ENCODE results near the gene BEND7.
"Not testable (repeated sequence)": the region's sequence is repeated elsewhere in the genome, so short reads cannot be mapped to it uniquely, and the experiment has no call there.

The BEND7 gene

GRCh38 chr10:13481690-13482089 is 47.1 kb downstream of the BEND7 start:
- no peak for DNase-seq (ENCODE audit: low read depth in 2 of 2)

GRCh38 chr10:13475124-13475523 is 53.7 kb downstream of the BEND7 start:
- no peak for DNase-seq (ENCODE audit: low read depth in 2 of 2)

GRCh38 chr10:13473986-13474385 is 54.8 kb downstream of the BEND7 start:
- DNase-seq (ENCODE audit: low read depth in 2 of 2): no peak

- no peak for DNase-seq (ENCODE audit: low read depth in 2 of 2)
Measured at GRCh38 chr10:13472359-13472758, 56.5 kb downstream of the BEND7 start.

GRCh38 chr10:13470270-13470669 is 58.5 kb downstream of the BEND7 start:
- no peak for DNase-seq (ENCODE audit: low read depth in 2 of 2)

- no peak for DNase-seq (ENCODE audit: low read depth in 2 of 2)
Measured at GRCh38 chr10:13462551-13462950, 66.3 kb downstream of the BEND7 start.

GRCh38 chr10:13458687-13459012 is 70.2 kb downstream of the BEND7 start:
- no peak for DNase-seq (ENCODE audit: low read depth in 2 of 2)

GRCh38 chr10:13457958-13458686 is 70.7 kb downstream of the BEND7 start:
- no peak for DNase-seq (ENCODE audit: low read depth in 2 of 2)

GRCh38 chr10:13453896-13454295 is 74.9 kb downstream of the BEND7 start:
- DNase-seq (ENCODE audit: low read depth in 2 of 2): no peak

- DNase-seq (ENCODE audit: low read depth in 2 of 2): no peak
Measured at GRCh38 chr10:13450069-13450468, 78.7 kb downstream of the BEND7 start.

GRCh38 chr10:13449296-13449695 is 79.5 kb downstream of the BEND7 start:
- no peak for DNase-seq (ENCODE audit: low read depth in 2 of 2)

- DNase-seq (ENCODE audit: low read depth in 2 of 2): no peak
Measured at GRCh38 chr10:13448216-13448615, 80.6 kb downstream of the BEND7 start.

- no peak for DNase-seq (ENCODE audit: low read depth in 2 of 2)
Measured at GRCh38 chr10:13445656-13446400, 83.0 kb downstream of the BEND7 start.

- DNase-seq (ENCODE audit: low read depth in 2 of 2): no peak
Measured at GRCh38 chr10:13441476-13441875, 87.3 kb downstream of the BEND7 start.

- peak; percentile 53 to 55 for DNase-seq (ENCODE audit: low read depth in 2 of 2)
Measured at GRCh38 chr10:13440185-13441061, 88.4 kb downstream of the BEND7 start.

GRCh38 chr10:13439313-13440184 is 89.3 kb downstream of the BEND7 start:
- no peak for DNase-seq (ENCODE audit: low read depth in 2 of 2)

- no peak for DNase-seq (ENCODE audit: low read depth in 2 of 2)
Measured at GRCh38 chr10:13437026-13437555, 91.7 kb downstream of the BEND7 start.

- DNase-seq (ENCODE audit: low read depth in 2 of 2): not testable (repeated sequence)
Measured at GRCh38 chr10:13427943-13428342, 100.9 kb downstream of the BEND7 start.

- DNase-seq (ENCODE audit: low read depth in 2 of 2): no peak
Measured at GRCh38 chr10:13425397-13425796, 103.4 kb downstream of the BEND7 start.

- DNase-seq (ENCODE audit: low read depth in 2 of 2): no peak
Measured at GRCh38 chr10:13422800-13423199, 106.0 kb downstream of the BEND7 start.

- DNase-seq (ENCODE audit: low read depth in 2 of 2): no peak
Measured at GRCh38 chr10:13421382-13421917, 107.4 kb downstream of the BEND7 start.

Data from stimulated activated CD4-positive, alpha-beta T cell treated with anti-CD3 and anti-CD28 coated beads, Interleukin-1b, Interleukin-23, amount 100 ng/mL, for 4 hours (primary cell).